Fibroblast of lung (primary cell): ENCODE measurements around the gene QRFPR. TPM values are rescaled to one million over a fixed set of nuclear protein-coding genes. Genes with fewer than 3 reads are reported as not detected.

Experiments
- DNase-seq, 2 donors: peaks; one replicate each; pipeline versions ENCODE4 v3.0.0 to v3.0.0-alpha.2; 2010; ENCODE audit warnings: low read depth in 2 of 2
- H2AFZ ChIP-seq: 2 replicates; pipeline ENCODE4 v1.5.1; 2012; ENCODE audit warnings: low read length, control low read depth, inconsistent platforms
- H3K27ac ChIP-seq: 2 replicates; pipeline ENCODE4 v1.5.1; 2011; ENCODE audit warnings: low read length, control low read depth; ENCODE audit not compliant: insufficient read depth
- H3K27me3 ChIP-seq: 2 replicates; pipeline ENCODE4 v1.5.1; 2011; ENCODE audit warnings: mild to moderate bottlenecking, low read length; ENCODE audit not compliant: control insufficient read depth, insufficient read depth
- H3K36me3 ChIP-seq: 2 replicates; pipeline ENCODE4 v1.5.1; 2011; ENCODE audit warnings: low read length; ENCODE audit not compliant: control insufficient read depth, insufficient read depth
- H3K4me1 ChIP-seq: 2 replicates; pipeline ENCODE4 v1.5.1; 2011; ENCODE audit warnings: low read length; ENCODE audit not compliant: control insufficient read depth, insufficient read depth; ENCODE audit errors: extremely low read depth
- H3K4me2 ChIP-seq: 2 replicates; pipeline ENCODE4 v1.5.1; 2011; ENCODE audit warnings: low read length, control low read depth; ENCODE audit not compliant: insufficient read depth; ENCODE audit errors: extremely low read depth
- H3K4me3 ChIP-seq, 4 experiments: fragments of 200-600 bp in 1 of 4; sonication (generic) in 1 of 4; replicated peaks in 1 of 4; 2 replicates each; pipeline ENCODE4 v1.5.1; 2011 to 2016; ENCODE audit warnings: low read length in 4 of 4, low read depth in 3 of 4, mild to moderate bottlenecking in 3 of 4, control low read depth in 2 of 4, inconsistent platforms in 1 of 4, mixed read lengths in 1 of 4; ENCODE audit not compliant: insufficient read depth in 1 of 4; ENCODE audit errors: control extremely low read depth in 1 of 4
- H3K79me2 ChIP-seq: 2 replicates; pipeline ENCODE4 v1.5.1; 2012; ENCODE audit warnings: mild to moderate bottlenecking, low read length, inconsistent platforms; ENCODE audit not compliant: control insufficient read depth, insufficient read depth
- H3K9ac ChIP-seq: 2 replicates; pipeline ENCODE4 v1.5.1; 2011; ENCODE audit warnings: mild to moderate bottlenecking, low read length, control low read depth; ENCODE audit not compliant: insufficient read depth
- H3K9me3 ChIP-seq: 2 replicates; pipeline ENCODE4 v1.5.1; 2012; ENCODE audit warnings: low read depth, low read length; ENCODE audit not compliant: control insufficient read depth, insufficient read depth
- H4K20me1 ChIP-seq: 2 replicates; pipeline ENCODE4 v1.5.1; 2011; ENCODE audit warnings: low read length; ENCODE audit not compliant: control insufficient read depth, insufficient read depth; ENCODE audit errors: extremely low read depth
- EZH2 ChIP-seq: IDR thresholded peaks from 2 replicates; pipeline ENCODE4 v1.5.1; 2012; ENCODE audit warnings: low read length, control low read depth, mild to moderate bottlenecking; ENCODE audit errors: missing control alignments
- polyA plus RNA-seq, 2 donors: library from polyadenylated mRNA; depleted of rRNA in 1 of 2; stranded (reverse) in 1 of 2; unstranded in 1 of 2; fragments of >200 nt; gene quantifications; 2 replicates each; pipeline ENCODE4 v1.2.1, GENCODE V29; 2011 to 2012; ENCODE audit warnings: missing spikeins in 1 of 2
- total RNA-seq: library from RNA; depleted of rRNA; stranded (reverse); fragments of >200 nt; gene quantifications from 2 replicates; pipeline ENCODE4 v1.2.1, GENCODE V29; 2014
- TF ChIP-seq, protein P1 (sequence below), 2 donors: IDR thresholded peaks in 1 of 2; conservative IDR thresholded peaks in 1 of 2; 1 replicate in 1 of 2; 2 replicates in 1 of 2; pipeline ENCODE4 v1.5.1; 2011 to 2012; ENCODE audit warnings: low read length in 2 of 2, control low read depth in 1 of 2, inconsistent platforms in 1 of 2, low read depth in 1 of 2, mild to moderate bottlenecking in 1 of 2

The QRFPR gene
- total and polyA plus RNA-seq, 2 donors (not counting 1 experiment from before 2014, with no cell fraction given): not detected

DNA sequence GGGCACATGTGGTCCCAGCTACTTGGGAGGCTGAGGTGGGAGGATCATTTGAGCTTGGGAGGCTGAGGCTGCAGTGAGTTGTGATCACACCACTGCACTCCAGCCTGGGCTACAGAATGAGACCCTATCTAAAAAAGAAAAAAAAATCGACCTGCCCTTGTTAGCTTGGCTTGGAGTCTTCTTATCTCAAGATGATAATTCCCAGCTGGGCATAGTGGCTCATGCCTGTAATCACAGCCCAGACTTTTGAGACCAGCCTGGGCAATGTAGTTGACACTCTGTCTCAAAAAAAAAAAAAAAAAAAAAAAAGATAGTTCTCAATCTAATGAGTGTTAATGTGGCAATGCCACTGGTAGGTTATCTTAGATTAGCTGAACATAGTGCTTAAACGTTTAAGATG, 41.0 kb downstream of the QRFPR start:
- Histone ChIP-seq H2AFZ (no peak overlapping the region), H3K27me3 (no peaks in the 10 kb centered on the region), H3K9ac (no peak overlapping the region), H3K4me3 (no peak overlapping the region), H3K4me2 (no peak overlapping the region), H3K9me3 (no peaks in the 10 kb centered on the region), H3K4me1 (no peaks in the 10 kb centered on the region), H3K27ac (no peak overlapping the region), H4K20me1 (no peaks in the 10 kb centered on the region), H3K79me2 (no peaks in the 10 kb centered on the region), H3K36me3 (no peaks in the 10 kb centered on the region)
- no peak for DNase-seq
- TF ChIP-seq, protein P1, sequence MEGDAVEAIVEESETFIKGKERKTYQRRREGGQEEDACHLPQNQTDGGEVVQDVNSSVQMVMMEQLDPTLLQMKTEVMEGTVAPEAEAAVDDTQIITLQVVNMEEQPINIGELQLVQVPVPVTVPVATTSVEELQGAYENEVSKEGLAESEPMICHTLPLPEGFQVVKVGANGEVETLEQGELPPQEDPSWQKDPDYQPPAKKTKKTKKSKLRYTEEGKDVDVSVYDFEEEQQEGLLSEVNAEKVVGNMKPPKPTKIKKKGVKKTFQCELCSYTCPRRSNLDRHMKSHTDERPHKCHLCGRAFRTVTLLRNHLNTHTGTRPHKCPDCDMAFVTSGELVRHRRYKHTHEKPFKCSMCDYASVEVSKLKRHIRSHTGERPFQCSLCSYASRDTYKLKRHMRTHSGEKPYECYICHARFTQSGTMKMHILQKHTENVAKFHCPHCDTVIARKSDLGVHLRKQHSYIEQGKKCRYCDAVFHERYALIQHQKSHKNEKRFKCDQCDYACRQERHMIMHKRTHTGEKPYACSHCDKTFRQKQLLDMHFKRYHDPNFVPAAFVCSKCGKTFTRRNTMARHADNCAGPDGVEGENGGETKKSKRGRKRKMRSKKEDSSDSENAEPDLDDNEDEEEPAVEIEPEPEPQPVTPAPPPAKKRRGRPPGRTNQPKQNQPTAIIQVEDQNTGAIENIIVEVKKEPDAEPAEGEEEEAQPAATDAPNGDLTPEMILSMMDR (conservative IDR thresholded peaks at IDR 0.05 in 1 of 2, IDR thresholded peaks at IDR 0.05 in 1 of 2; ENCODE audit: low read depth in 1 of 2, low read length in 2 of 2): no peak
- no peak for TF ChIP-seq EZH2

DNA sequence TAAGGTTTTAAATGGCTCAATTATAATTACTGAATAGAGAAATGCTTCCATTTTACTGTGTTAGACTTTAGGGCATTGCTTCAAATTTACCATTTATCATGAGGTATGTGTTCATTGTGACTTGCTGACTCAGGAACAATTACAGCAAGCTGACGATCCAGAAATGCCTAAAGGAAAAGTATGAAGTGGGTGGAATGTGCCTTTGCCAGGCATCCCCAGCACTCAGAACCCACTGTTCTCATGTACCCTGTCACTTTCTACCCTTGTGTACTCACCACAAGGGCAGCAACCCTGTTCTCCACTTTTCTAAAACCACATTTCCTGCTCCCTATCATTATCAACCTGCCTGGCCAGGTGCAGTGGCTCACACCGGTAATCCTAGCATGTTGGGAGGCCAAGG, 41.5 kb downstream of the QRFPR start:
- peak in 1 of 2 donors; percentile 9 for DNase-seq
- no peaks in the 10 kb centered on the region for H3K36me3 ChIP-seq
- H3K4me1 ChIP-seq: no peaks in the 10 kb centered on the region
- H3K27me3 ChIP-seq: no peaks in the 10 kb centered on the region
- no peak overlapping the region for H3K4me3 ChIP-seq
- no peak overlapping the region for H3K9ac ChIP-seq
- no peak overlapping the region for H3K4me2 ChIP-seq
- no peaks in the 10 kb centered on the region for H4K20me1 ChIP-seq
- H3K79me2 ChIP-seq: no peaks in the 10 kb centered on the region
- H3K9me3 ChIP-seq: no peaks in the 10 kb centered on the region
- TF ChIP-seq EZH2: no peak
- TF ChIP-seq, protein P1 (conservative IDR thresholded peaks at IDR 0.05 in 1 of 2, IDR thresholded peaks at IDR 0.05 in 1 of 2; ENCODE audit: low read depth in 1 of 2, low read length in 2 of 2): no peak
- no peak overlapping the region for H2AFZ ChIP-seq
- H3K27ac ChIP-seq: no peak overlapping the region

GRCh38 chr4:121338518-121338917, 42.3 kb downstream of the QRFPR start:
- no peaks in the 10 kb centered on the region for H3K79me2 ChIP-seq
- no peaks in the 10 kb centered on the region for H3K9me3 ChIP-seq
- H3K4me1 ChIP-seq: no peaks in the 10 kb centered on the region
- H3K27me3 ChIP-seq: no peaks in the 10 kb centered on the region
- H3K4me2 ChIP-seq: no peak overlapping the region
- H3K27ac ChIP-seq: no peak overlapping the region
- no peak for DNase-seq
- no peaks in the 10 kb centered on the region for H3K36me3 ChIP-seq
- TF ChIP-seq, protein P1 (conservative IDR thresholded peaks at IDR 0.05 in 1 of 2, IDR thresholded peaks at IDR 0.05 in 1 of 2; ENCODE audit: low read depth in 1 of 2, low read length in 2 of 2): no peak
- TF ChIP-seq EZH2: no peak
- no peak overlapping the region for H3K9ac ChIP-seq
- no peak overlapping the region for H2AFZ ChIP-seq
- H4K20me1 ChIP-seq: no peaks in the 10 kb centered on the region
- H3K4me3 ChIP-seq: no peak overlapping the region
